ENCODE results near the gene RHEB.

The RHEB gene

DNA sequence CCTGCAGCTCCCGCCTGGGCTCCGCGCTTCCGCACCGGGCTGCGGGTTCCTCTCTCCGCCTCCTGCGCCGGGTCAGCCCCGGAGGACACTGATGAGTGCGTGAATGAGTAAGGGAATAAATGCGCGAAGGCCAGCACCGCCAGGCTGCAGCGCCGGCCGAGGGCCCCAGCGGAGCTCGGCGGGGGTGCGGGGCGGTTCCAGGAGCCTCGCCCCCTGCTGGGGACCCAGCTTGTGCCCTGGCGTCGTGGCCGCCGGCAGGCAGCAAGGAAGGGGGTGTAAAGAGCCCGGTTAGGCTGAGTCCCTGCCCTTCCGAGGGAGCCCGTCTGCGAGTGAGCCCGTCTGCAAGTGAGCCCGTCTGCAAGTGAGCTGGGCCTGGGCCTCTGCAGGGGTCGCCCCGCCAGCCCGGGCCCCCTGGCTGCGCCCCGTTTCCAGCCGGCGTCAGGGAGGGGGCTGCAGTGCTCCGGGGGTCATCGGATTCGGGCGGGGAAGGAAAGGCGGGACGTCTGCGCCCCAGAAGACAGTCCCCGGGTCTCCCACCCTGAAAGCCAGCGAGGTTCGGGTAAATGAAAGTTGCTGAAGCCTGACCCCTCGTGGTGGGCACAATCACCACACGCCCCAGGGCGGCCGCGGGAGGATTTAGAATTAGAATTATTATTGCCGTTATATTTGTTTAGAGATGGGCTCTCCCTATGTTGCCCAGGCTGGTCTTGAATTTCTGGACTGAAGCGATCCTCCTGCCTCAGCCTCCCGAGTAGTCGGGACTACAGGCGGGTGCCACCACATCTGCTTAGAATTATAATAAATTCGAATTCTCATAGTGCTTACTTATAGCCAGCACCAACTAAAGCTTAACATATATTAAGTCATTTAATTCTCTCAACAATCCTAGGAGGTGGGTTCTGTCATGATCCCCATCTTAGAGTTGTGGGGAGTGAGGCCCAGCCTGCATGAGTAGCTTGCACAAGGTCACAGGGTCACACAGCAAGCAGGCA is 71.1 kb downstream of the RHEB start:
- TF ChIP-seq GATA3 (IDR thresholded peaks at IDR 0.05; ENCODE audit: low read depth, low read length) (no peak), GATA2 (IDR thresholded peaks at IDR 0.05; ENCODE audit: low read depth, low read length) (no peak)

DNA sequence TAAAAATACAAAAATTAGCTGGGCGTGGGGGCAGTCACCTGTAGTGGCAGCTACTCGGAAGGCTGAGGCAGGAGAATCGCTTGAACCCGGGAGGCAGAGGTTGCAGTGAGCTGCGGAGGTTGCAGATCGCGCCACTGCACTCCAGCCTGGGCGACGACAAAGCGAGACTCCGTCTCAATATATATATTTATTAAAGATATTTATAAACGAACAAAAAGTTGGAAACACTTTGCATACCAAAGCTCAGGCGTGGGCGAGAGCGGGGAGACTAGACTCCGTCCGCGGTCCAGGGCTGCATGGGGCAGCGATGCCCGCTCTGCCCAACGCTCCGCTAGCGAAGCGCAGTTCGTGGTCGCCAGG is 71.8 kb downstream of the RHEB start:
- TF ChIP-seq GATA2 (IDR thresholded peaks at IDR 0.05; ENCODE audit: low read depth, low read length): no peak
- no peak for TF ChIP-seq GATA3 (IDR thresholded peaks at IDR 0.05; ENCODE audit: low read depth, low read length)

DNA sequence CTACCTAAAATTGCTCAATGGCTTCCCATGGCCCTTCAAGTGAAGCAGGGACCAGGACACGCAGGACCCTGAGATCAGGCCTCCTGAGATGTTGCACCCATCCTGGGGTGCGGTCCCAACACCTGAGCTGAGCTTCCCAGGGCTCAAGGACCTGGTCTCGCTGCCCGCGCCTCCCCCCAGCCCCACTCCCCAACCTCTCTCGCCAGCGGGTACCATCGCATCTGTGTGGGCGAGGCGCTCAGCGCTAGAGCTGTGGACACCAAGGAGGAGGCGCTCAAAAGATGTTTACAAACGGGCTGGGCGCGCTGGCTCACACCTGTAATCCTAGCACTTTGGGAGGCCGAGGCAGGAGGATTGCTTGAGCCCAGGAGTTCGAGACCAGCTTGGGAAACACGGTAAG is 72.4 kb downstream of the RHEB start:
- no peak for TF ChIP-seq GATA2 (IDR thresholded peaks at IDR 0.05; ENCODE audit: low read depth, low read length)

DNA sequence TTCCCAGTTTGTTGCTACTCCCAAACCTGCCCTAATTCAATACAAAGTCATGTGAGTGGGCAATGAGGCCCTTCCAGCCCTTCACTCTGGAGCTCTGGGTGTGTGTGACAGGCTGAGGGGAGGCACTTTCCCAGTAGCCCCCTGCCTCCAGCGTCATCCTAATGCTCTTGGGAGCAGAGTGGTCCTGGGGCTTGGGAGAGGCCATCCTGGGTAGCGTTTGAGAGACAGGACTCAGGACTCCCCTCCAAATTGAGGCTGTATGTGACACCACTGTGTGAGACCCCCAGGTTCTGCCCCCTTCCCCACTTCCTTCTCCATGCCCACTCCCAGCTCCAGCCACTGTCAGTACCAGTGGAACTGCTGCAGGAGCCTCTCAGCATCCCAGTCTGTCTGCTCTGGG is 73.3 kb downstream of the RHEB start:
- TF ChIP-seq GATA2 (IDR thresholded peaks at IDR 0.05; ENCODE audit: low read depth, low read length): no peak
- TF ChIP-seq GATA3 (IDR thresholded peaks at IDR 0.05; ENCODE audit: low read depth, low read length): no peak

DNA sequence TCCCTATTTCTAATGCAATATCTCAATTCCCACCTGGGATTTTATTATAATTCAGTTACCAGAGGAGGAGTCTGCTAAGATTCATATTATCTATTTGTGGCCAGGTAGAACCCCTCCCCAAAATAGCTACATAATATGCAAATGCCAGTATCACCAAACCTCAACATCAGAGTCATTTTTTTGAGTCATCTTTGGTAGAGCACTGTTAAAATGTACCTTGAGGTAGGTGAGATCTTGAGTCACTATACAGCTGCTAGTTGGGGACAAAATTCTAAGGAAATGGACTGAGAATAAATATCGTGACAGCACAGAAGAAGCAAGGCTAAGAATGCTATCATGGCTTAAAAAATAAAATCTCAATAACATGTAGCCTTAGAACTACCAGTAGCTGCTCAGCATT is 75.1 kb downstream of the RHEB start:
- TF ChIP-seq GATA3 (IDR thresholded peaks at IDR 0.05; ENCODE audit: low read depth, low read length) (no peak), GATA2 (IDR thresholded peaks at IDR 0.05; ENCODE audit: low read depth, low read length) (no peak)

DNA sequence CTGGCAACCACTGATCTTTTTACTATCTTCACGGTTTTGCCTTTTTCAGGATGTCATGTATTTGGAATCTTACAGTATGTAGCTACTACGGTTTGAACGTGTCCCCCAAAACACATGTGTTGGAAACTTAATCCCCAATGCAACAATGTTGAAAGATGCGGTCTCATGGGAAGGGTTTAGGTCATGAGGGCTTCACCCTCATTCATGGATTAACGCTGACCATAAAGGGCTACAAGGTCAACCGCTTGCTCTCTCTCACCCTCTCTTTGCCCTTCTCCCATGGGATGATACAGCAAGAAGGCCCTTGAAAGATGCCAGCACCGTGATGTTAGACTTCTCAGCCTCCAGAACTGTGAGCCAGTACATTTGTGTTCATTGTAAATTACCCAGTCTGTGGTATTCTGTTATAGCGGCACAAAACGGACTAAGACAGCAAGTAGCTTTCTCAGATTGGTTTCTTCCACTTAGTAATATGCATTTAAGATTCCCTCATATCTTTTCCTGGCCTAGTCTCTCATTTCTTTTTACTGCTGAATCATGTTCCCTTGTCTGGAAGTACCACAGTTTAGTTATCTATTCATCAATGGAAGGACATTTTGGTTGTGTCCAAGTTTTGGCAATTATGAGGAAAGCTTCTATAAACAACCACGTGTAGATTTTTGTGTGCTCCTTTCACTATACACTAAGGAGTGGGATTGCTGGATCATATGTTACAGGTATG is 76.8 kb downstream of the RHEB start:
- TF ChIP-seq GATA3 (IDR thresholded peaks at IDR 0.05; ENCODE audit: low read depth, low read length): no peak
- TF ChIP-seq GATA2 (IDR thresholded peaks at IDR 0.05; ENCODE audit: low read depth, low read length): no peak

DNA sequence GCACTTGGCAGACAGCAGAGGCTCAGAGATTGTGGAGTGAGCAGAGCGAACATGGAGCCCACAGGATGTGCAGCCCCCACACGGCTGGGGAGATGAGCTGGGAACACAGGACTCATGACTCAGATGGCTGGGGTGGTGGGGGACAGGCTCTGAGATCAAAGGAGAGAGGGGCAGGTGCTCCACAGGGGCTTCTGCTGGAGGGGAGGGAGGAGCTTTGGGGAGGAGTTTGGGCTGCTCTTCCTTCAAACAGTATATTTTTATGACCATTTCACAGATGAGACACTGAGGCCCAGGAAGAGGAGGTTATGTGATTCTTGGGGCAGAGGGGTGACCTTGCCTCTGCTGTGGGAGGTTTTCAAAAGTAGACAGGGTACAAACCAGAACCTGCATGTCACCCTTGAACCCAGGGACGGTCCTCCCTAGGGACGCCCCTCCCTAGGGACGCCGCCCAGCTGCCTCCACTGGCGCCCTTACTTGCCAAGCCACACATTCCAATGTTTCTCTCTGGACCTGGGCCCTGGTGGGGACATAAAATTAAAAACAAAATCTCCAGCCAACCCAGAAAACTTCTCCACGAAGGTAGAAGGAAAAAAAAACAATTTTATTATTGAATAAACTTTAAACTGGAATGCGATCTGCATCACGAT is 78.8 kb downstream of the RHEB start:
- no peak for TF ChIP-seq GATA2 (IDR thresholded peaks at IDR 0.05; ENCODE audit: low read depth, low read length)
- no peak for TF ChIP-seq GATA3 (IDR thresholded peaks at IDR 0.05; ENCODE audit: low read depth, low read length)

DNA sequence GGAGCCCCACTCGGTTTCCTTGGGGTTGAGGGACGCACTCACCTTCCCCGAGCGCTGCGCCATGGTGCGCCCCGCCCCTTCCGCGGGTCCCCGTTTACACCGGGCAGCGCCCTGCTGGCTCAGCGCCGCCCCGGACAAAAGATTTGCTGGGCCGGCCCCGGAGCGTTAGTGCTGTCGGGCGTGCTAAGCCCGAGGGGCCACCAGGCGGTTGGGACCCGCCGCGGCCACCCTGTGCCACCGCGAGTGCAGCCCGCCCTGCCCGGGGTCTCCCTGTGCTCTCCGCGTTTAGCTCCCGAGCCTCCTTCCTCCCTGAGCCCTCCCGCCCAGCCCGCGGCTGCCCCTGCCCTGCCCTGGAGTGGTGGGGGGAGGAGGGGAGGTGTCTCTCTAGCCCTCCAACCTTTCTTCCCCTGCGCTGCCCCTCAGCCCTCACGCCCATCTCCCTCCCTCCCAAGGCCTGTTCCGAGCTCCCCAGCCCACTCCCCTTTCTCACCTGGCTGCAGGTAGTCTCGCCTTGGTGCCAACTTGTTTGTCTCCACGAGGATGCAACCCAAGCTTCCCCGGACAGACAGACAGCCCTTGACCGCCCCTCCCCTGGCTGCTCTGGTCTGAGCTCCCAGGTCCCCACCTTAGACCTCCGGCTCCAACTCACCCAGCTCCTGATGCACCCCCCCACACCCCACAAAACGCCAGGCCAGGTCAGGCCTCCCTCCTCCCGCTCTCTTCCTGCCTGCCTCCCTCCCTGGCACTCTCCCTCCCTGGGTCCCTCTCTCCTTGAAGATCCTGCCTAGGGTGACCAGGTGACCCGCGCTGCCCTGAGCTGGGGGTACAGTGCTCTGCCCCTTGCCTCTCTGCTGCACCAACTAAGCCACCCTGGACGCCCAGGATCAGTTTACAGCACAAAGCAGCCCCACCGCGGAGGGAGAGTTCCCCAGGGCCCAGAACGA is 79.6 kb downstream of the RHEB start, which contains the start of gene CRYGN:
TSS of gene CRYGN (minus strand) at position 287 of the 944 bp plus-strand sequence. CDS start at position 63, 224 bp downstream.
- TF ChIP-seq GATA3 (IDR thresholded peaks at IDR 0.05; ENCODE audit: low read depth, low read length) (no peak), GATA2 (IDR thresholded peaks at IDR 0.05; ENCODE audit: low read depth, low read length) (no peak)

DNA sequence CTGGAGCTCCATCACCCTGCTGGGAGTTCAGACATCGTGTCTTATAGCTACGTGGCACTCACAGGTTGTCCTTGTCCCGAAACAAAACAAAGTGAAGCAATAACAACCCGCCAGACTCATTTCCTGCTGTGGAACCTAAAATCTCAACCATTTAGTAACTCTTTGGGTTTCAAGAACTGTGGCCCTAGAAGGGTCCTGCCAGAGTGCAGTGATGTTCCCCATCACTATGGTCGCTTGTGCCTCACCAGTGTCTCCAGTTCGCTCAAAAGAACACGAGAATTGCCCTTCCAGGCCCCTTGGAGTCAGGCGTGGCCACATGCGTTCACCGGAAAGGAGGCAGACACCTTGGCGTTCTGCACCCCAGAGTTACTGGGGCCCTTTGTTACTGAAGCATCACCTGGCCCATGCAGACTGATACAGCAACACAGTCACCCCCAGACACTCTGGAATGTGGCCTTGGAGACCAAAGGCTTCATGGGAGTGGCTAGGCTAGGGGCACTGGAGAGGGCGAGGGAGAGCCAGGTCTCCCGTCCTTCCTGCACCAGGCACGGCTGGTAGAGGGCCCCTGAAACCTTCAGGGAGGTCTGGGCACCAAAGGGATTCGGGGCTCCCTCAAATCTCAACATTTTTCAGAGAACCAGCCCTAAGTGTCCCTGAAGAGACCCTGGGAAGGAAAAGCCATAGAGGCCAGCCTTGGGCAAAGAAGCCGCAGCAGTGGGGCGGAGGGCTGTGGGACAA is 80.7 kb downstream of the RHEB start:
- no peak for TF ChIP-seq GATA2 (IDR thresholded peaks at IDR 0.05; ENCODE audit: low read depth, low read length)
- no peak for TF ChIP-seq GATA3 (IDR thresholded peaks at IDR 0.05; ENCODE audit: low read depth, low read length)

DNA sequence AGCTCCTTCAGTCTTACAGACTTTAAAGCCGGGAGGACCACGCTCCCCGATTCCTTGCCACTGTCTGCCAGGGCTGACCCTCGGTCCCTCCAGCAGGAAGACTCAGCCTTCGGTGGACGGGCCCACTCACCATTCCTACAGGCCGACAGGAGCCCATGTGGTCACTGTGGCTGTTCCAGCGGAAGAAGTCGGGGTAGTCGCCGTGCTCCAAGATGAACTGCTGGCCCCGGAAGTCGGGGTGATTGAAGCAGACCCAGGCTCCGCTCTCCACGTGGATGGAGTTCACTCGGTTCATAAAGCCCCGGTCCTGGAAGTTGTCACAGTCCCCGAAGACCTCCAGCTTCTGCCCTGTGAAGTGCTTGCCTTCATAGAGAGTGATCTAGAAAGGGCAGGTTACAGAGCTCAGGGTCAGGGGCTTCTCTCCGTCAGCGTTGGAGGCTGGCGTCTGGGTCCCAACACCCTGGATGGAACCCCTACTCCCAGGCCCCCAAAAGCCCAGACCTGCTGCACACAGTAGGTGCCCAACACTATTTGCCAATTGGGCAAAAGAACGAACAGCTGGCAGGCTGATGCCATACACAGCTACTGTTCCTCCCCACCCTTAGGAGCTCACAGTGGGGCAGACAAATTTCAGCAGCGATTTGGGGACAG is 81.7 kb downstream of the RHEB start:
- TF ChIP-seq GATA2 (IDR thresholded peaks at IDR 0.05; ENCODE audit: low read depth, low read length): no peak
- TF ChIP-seq GATA3 (IDR thresholded peaks at IDR 0.05; ENCODE audit: low read depth, low read length): no peak

DNA sequence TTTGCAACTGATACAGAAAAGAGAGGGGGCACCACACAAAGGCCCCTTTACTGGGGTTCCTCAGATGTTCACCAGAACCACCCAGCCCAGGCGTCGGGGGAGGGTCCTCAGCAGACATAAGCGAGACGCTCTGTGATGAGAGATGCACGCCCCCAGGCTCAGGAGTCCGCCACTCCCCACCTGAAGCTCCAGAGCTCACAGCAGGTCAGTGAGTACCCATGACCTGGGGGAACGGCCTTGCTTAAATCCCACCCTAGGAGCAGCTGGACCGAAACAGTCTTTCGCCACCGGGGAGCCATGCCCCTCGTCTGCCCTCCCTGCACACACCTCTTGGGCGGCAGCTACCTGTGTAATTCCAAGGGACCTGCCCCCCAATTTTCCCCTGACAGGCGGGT is 82.5 kb downstream of the RHEB start:
- TF ChIP-seq GATA2 (IDR thresholded peaks at IDR 0.05; ENCODE audit: low read depth, low read length) (no peak), GATA3 (IDR thresholded peaks at IDR 0.05; ENCODE audit: low read depth, low read length) (no peak)

DNA sequence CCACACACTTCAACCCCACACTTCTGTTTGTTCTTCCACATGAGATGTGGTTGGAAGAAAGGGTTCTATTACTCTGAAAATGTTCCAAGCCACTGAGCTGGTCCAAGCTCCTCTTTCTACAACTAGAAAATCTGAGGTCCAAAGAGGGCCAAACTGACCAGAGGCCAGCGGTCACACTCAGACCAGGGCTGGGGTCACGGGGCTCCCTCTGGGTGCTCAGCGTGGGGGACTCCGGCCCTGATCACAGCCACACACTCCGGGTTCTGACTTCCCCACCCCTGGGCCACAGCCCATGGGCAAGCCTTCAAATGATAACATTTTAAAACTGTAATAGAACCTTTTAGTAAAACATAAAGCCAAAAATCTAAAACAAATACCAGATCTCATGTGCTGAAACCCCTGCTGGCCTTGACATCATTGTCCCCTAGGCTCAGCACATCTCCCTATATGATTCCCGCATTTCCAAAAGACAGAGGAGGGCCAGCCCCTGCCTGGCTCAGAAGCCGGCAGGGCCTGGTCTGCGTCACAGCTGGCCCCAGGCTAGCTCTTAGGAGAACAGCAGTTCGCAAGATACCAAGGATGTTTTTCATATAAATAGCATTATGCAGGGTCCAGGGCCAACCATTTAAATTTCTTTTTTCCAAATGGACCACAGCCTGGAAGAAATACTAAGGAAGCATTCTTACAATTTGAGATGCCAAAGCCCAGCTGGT is 83.1 kb downstream of the RHEB start:
- no peak for TF ChIP-seq GATA3 (IDR thresholded peaks at IDR 0.05; ENCODE audit: low read depth, low read length)
- no peak for TF ChIP-seq GATA2 (IDR thresholded peaks at IDR 0.05; ENCODE audit: low read depth, low read length)
